ENCODE data around the gene CCND2.

Gene CCND2

GRCh38 chr12:4268329-4269181, 5.0 kb upstream of the CCND2 start:
- Mint-ChIP-seq H3K4me1 (peaks cover 21% of the 10 kb centered on the region), H3K27me3 (no peaks in the 10 kb centered on the region), H3K36me3 (no peaks in the 10 kb centered on the region), H3K4me3 (peak overlapping the region; percentile 100), H3K9me3 (no peaks in the 10 kb centered on the region), H3K27ac (peak overlapping the region; percentile 100)
- DNase-seq (ENCODE audit: low spot score in 2 of 2) (peak in 1 of 2 donors; percentile 36), ATAC-seq (ENCODE audit: low read depth) (peak; percentile 7)

DNA sequence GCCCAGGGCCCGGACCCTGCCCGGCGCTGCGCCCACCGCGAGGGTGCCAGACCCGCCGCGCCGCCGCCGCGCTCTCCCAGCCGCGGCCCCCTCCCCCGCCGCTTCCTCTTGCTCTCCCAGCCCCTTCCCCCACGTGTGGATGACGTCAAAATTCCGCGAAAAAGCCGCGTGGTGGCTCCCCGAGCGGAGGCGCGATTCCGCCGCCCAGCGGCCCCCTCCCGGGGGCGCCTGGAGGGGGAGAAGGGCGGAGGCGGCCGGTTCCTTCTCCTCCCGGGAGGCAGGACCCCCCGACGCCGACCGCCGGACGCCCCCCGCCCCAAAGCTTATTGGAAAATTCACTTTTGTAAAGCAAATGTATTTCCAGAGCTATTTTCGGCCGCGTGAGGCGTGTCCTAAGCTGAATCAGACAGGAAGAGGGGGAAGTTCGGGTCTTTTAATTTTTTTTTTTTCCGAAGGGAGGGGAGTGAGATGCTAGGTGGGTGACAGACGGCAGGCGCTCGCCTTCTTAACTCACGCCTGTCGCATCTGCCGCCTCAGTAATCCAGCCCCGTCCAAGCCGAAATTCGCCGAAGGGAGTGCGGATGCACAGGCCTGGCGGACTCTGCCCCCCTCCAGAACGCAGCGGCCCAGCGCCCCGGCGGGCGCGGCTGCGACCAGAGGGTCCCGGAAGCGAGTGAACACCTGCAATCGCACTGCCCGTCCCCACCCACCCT, 4.1 kb upstream of the CCND2 start:
- Mint-ChIP-seq H3K27ac (peak overlapping the region; percentile 100), H3K9me3 (no peaks in the 10 kb centered on the region), H3K4me3 (peak overlapping the region; percentile 100), H3K4me1 (peaks cover 26% of the 10 kb centered on the region), H3K36me3 (no peaks in the 10 kb centered on the region), H3K27me3 (no peaks in the 10 kb centered on the region)
- ATAC-seq (ENCODE audit: low read depth) (peak; percentile 52), DNase-seq (ENCODE audit: low spot score in 2 of 2) (peak; percentile 87 to 90)

DNA sequence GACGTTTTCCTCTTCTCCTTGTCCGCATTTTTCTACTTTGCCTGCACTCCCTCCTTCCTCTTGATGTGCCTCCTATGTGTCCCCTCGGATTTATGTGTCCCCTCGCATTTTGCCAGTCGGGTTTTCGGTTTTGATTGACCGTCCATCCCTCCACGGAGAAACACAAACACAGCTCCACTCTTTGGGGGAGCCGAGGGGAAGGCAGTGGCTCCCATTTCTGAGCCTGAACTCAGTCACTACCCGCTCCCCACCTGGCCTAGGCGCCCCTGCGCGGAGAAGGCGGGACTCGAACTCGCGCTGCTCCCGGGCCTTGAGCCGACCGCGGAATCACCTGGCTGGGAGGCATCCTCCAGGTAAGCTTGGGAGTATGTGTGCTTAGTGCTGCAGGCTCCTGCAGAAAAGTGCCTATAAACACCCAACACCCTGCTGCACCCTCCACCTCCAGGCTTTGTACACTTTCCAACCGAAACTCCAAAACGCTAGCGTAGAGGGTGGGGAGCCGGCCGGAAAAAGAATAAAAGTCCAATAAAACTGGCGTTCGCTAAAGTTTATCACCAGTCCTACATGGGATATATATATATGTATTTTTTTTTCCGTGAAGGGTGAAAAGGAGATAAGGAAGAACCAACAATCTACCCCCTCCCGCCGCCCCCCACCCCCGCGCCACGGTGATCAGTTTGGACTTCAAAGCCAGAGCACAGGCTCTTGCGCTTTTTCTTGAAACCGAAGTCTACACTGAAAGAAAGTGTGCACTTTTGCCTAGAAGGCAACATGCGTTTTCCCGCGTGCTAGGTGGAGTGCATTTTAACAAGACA, 3.3 kb upstream of the CCND2 start:
- peak in 1 of 2 donors; percentile 39 for DNase-seq (ENCODE audit: low spot score in 2 of 2)
- peak overlapping the region; percentile 100 for H3K27ac Mint-ChIP-seq
- H3K36me3 Mint-ChIP-seq = no peaks in the 10 kb centered on the region
- H3K4me3 Mint-ChIP-seq = peak overlapping the region; percentile 100
- no peak for ATAC-seq (ENCODE audit: low read depth)
- H3K4me1 Mint-ChIP-seq = peaks cover 31% of the 10 kb centered on the region
- H3K9me3 Mint-ChIP-seq = no peaks in the 10 kb centered on the region
- no peaks in the 10 kb centered on the region for H3K27me3 Mint-ChIP-seq

DNA sequence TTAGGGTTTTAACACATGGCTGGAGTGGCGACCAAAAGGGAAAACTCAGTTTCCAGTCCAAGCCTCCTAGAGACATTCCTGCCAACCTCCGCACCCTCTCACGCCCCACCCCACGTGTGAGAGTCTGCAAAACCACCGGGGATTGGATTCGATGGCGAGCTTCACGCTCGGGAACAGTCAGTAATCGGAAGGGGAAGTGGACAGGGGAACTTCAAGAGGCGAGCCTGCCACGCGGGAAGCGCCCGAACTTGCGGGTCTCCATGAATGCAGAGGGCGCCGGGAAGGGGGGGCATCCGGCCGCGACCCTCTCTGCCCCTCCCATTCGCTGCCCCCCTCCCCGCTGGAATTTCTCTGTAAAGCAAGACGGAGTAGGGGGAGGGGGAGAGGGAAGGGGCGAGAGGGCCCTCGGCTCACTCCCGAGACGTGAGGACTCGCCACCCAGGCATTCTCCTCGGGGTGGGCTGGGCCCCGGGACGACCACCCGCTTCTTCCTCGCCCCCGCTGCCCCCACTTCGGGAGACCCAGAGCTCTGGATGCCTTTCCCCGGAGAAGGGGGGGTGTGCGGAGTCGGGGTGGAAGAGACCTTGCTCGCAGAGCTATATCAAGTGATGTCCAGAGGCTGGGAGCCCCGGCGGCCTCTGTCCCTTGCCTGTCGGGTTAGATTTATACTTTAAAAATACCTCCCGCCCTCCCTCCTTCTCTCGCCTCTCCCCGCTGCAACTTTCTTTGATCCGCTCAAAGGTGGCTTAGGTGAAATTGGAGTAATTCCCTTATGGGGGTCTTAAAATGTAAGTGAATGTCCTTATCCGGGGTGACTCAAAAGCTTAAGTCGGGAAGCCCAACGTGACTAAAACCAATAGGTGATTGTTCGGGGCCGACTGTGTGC, 2.5 kb upstream of the CCND2 start:
- Mint-ChIP-seq H3K4me3 (peak overlapping the region; percentile 97), H3K36me3 (no peaks in the 10 kb centered on the region), H3K4me1 (peaks cover 34% of the 10 kb centered on the region), H3K27ac (peak overlapping the region; percentile 100), H3K27me3 (no peaks in the 10 kb centered on the region), H3K9me3 (no peaks in the 10 kb centered on the region)
- DNase-seq (ENCODE audit: low spot score in 2 of 2) (peak in 1 of 2 donors; percentile 45), ATAC-seq (ENCODE audit: low read depth) (no peak)

DNA sequence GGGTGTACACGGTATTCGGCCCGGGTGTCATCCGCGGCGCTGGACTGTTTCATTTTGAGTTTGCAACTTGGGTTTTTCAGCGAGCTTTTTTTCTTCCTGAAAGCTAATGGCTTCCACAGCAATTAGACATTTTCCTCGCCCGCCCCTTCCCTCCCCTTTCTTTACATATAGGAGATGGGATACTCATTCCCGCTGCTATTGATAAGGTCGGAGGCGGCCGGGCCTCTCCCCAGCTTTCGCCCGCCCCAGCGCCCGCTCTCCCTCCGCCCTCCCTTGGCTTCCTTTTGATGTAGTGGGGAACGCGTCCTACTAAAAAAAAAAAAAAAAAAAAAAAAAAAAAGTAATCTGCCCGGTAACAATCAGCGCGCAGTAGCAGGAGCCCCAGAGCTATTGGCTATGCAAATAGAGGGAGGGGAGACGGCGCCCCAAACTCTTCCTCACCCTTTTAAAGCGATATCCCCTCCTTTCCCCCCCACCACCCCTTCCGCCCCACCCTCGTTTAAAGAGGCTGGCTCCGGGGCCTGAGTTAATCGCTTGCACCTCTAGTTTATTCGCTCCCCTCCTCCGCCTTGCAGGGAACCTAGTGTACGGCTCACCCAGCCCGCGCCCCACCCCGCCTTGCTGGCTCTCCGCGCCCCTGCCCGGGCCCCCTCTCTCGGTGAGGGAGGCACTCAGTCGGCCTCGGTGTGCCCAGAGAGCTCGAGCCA, 1.7 kb upstream of the CCND2 start:
- DNase-seq (ENCODE audit: low spot score in 2 of 2) (peak; percentile 64 to 73), ATAC-seq (ENCODE audit: low read depth) (peak; percentile 54)
- peaks cover 2% of the 10 kb centered on the region for H3K36me3 Mint-ChIP-seq
- peak overlapping the region; percentile 97 for H3K4me3 Mint-ChIP-seq
- H3K9me3 Mint-ChIP-seq = no peaks in the 10 kb centered on the region
- H3K27ac Mint-ChIP-seq = peak overlapping the region; percentile 100
- peaks cover 40% of the 10 kb centered on the region for H3K4me1 Mint-ChIP-seq
- no peaks in the 10 kb centered on the region for H3K27me3 Mint-ChIP-seq

DNA sequence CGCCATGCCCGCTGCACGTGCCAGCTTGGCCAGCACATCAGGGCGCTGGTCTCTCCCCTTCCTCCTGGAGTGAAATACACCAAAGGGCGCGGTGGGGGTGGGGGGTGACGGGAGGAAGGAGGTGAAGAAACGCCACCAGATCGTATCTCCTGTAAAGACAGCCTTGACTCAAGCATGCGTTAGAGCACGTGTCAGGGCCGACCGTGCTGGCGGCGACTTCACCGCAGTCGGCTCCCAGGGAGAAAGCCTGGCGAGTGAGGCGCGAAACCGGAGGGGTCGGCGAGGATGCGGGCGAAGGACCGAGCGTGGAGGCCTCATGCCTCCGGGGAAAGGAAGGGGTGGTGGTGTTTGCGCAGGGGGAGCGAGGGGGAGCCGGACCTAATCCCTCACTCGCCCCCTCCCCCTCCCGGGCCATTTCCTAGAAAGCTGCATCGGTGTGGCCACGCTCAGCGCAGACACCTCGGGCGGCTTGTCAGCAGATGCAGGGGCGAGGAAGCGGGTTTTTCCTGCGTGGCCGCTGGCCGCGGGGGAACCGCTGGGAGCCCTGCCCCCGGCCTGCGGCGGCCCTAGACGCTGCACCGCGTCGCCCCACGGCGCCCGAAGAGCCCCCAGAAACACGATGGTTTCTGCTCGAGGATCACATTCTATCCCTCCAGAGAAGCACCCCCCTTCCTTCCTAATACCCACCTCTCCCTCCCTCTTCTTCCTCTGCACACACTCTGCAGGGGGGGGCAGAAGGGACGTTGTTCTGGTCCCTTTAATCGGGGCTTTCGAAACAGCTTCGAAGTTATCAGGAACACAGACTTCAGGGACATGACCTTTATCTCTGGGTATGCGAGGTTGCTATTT, 914 bp upstream of the CCND2 start:
- Mint-ChIP-seq H3K4me1 (peaks cover 43% of the 10 kb centered on the region), H3K27ac (peak overlapping the region; percentile 100), H3K27me3 (no peaks in the 10 kb centered on the region), H3K4me3 (peak overlapping the region; percentile 97), H3K36me3 (peaks cover 6% of the 10 kb centered on the region), H3K9me3 (no peaks in the 10 kb centered on the region)
- peak; percentile 19 for ATAC-seq (ENCODE audit: low read depth)
- DNase-seq (ENCODE audit: low spot score in 2 of 2) = peak in 1 of 2 donors; percentile 74

DNA sequence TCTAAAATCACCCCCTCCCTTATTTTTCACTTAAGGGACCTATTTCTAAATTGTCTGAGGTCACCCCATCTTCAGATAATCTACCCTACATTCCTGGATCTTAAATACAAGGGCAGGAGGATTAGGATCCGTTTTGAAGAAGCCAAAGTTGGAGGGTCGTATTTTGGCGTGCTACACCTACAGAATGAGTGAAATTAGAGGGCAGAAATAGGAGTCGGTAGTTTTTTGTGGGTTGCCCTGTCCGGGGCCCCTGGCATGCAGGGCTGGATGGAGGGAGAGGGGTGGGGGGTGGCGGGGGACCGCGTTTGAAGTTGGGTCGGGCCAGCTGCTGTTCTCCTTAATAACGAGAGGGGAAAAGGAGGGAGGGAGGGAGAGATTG, 300 bp upstream of the CCND2 start:
- Mint-ChIP-seq H3K4me3 (peak overlapping the region; percentile 97), H3K4me1 (peaks cover 42% of the 10 kb centered on the region), H3K36me3 (peaks cover 6% of the 10 kb centered on the region), H3K27ac (peak overlapping the region; percentile 100), H3K27me3 (no peaks in the 10 kb centered on the region), H3K9me3 (no peaks in the 10 kb centered on the region)
- ATAC-seq (ENCODE audit: low read depth) (no peak), DNase-seq (ENCODE audit: low spot score in 2 of 2) (no peak)

DNA sequence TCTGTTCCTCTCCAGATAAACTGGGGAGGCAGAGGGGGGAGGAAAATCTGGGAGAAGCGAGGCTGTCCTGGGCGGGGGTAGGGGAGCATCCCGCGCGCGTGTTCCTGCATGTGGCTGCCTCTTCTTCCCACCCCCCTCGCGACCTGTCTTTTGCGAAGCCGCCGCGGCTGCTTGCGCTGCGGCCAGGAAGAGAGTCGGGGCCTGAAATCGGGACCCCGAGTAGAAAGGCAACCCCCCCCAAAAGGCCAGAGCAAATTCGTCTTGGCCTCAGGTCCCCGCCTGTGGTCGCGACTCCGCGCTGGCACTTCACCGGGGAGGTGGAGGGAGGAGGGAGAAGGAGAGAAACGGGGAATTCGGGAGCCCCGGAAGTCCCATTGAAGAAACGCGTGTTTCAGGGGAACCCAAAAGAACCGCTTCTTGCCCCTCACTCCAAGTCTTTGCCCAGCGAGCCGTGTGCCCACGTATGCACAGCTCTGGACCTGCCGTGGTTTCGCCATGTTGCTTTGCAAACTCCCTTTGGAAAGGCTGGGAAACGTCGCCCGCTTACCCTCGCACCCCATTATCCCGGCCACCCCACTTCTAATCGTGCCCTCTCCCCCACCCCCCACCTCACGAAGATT, 944 bp downstream of the CCND2 start:
- peak overlapping the region; percentile 100 for H3K27ac Mint-ChIP-seq
- ATAC-seq (ENCODE audit: low read depth) (no peak), DNase-seq (ENCODE audit: low spot score in 2 of 2) (peak in 1 of 2 donors; percentile 30)
- H3K4me3 Mint-ChIP-seq = peak overlapping the region; percentile 97
- peaks cover 38% of the 10 kb centered on the region for H3K4me1 Mint-ChIP-seq
- H3K27me3 Mint-ChIP-seq = no peaks in the 10 kb centered on the region
- no peaks in the 10 kb centered on the region for H3K9me3 Mint-ChIP-seq
- peaks cover 10% of the 10 kb centered on the region for H3K36me3 Mint-ChIP-seq

- Mint-ChIP-seq H3K4me1 (peaks cover 37% of the 10 kb centered on the region), H3K27ac (peak overlapping the region; percentile 100), H3K4me3 (peak overlapping the region; percentile 97), H3K36me3 (peaks cover 13% of the 10 kb centered on the region), H3K9me3 (no peaks in the 10 kb centered on the region), H3K27me3 (no peaks in the 10 kb centered on the region)
- DNase-seq (ENCODE audit: low spot score in 2 of 2) (no peak), ATAC-seq (ENCODE audit: low read depth) (no peak)
Measured at GRCh38 chr12:4275016-4275869, 1.7 kb downstream of the CCND2 start.

GRCh38 chr12:4275870-4276301, 2.3 kb downstream of the CCND2 start:
- Mint-ChIP-seq H3K9me3 (no peaks in the 10 kb centered on the region), H3K4me1 (peaks cover 37% of the 10 kb centered on the region), H3K36me3 (peaks cover 18% of the 10 kb centered on the region), H3K27ac (peak overlapping the region; percentile 100), H3K4me3 (peak overlapping the region; percentile 97), H3K27me3 (no peaks in the 10 kb centered on the region)
- DNase-seq (ENCODE audit: low spot score in 2 of 2) = no peak
- no peak for ATAC-seq (ENCODE audit: low read depth)

All from memory B cell (primary cell).